IMR-90 (cell line): ENCODE data around the gene LCA5L. TPM values are rescaled to one million over a fixed set of nuclear protein-coding genes. Genes with fewer than 3 reads are reported as not detected.

ENCODE experiments used
- ATAC-seq: fragments of 200-7000 bp; cut with Tn5 transposase; 2 replicates; pipeline ENCODE4 v1.9.1; 2020; ENCODE audit warnings: low read depth, mild to moderate bottlenecking, moderate library complexity
- BruUV-seq: library from RNA; stranded (reverse); fragments of 400-500 nt; replicated peaks from 2 replicates; lab custom pipeline; 2021; lab: Mats Ljungman, UMichigan
- CTCF ChIA-PET: fragments of 300-600 bp; formaldehyde crosslinking; extraction: SDS; loops from one replicate; lab custom pipeline; 2021; ENCODE audit warnings: antibody characterized with exemption; lab: Yijun Ruan, JAX
- POLR2A ChIA-PET: fragments of 300-600 bp; sonication (Branson Sonifier 250); formaldehyde crosslinking; loops from one replicate; lab custom pipeline; 2022; ENCODE audit warnings: antibody characterized with exemption; ENCODE audit not compliant: unreplicated experiment; lab: Charles Lee
- DNase-seq: peaks from one replicate; pipeline ENCODE4 v3.0.0; 2013
- H2AFZ ChIP-seq: replicated peaks from 2 replicates; pipeline ENCODE3; 2013; ENCODE audit warnings: low read length, mild to moderate bottlenecking; ENCODE audit not compliant: poor library complexity
- H2AK5ac ChIP-seq: 2 replicates; pipeline ENCODE4 v1.6.1; 2013; ENCODE audit warnings: low read depth, low read length, inconsistent platforms
- H2AK9ac ChIP-seq: replicated peaks from 2 replicates; pipeline ENCODE3; 2013; ENCODE audit warnings: mild to moderate bottlenecking, low read depth, low read length, moderate library complexity; ENCODE audit not compliant: poor library complexity
- H2BK120ac ChIP-seq: 2 replicates; pipeline ENCODE4 v1.6.1; 2013; ENCODE audit warnings: low read depth, low read length, inconsistent platforms
- H2BK15ac ChIP-seq: 3 replicates; pipeline ENCODE4 v1.6.1; 2013; ENCODE audit warnings: low read depth, low read length, inconsistent platforms
- H2BK20ac ChIP-seq: 2 replicates; pipeline ENCODE4 v1.6.1; 2013; ENCODE audit warnings: low read depth, mild to moderate bottlenecking, inconsistent platforms, low read length, moderate library complexity
- H2BK5ac ChIP-seq: 2 replicates; pipeline ENCODE4 v1.6.1; 2013; ENCODE audit warnings: mild to moderate bottlenecking, low read depth, low read length, inconsistent platforms; ENCODE audit not compliant: poor library complexity, severe bottlenecking
- H3K14ac ChIP-seq: replicated peaks from 2 replicates; pipeline ENCODE4 v1.6.1; 2013; ENCODE audit warnings: low read depth, low read length, inconsistent platforms
- H3K18ac ChIP-seq: 2 replicates; pipeline ENCODE4 v1.6.1; 2013; ENCODE audit warnings: low read depth, low read length, control low read depth
- H3K23ac ChIP-seq: 2 replicates; pipeline ENCODE4 v1.6.1; 2013; ENCODE audit warnings: low read depth, low read length, inconsistent platforms
- H3K27ac ChIP-seq: 2 replicates; pipeline ENCODE4 v1.5.1; 2013; ENCODE audit warnings: mild to moderate bottlenecking, control low read depth, low read length; ENCODE audit not compliant: insufficient read depth
- H3K27me3 ChIP-seq: 2 replicates; pipeline ENCODE4 v1.6.1; 2013; ENCODE audit warnings: low read length; ENCODE audit not compliant: control insufficient read depth, insufficient read depth
- H3K36me3 ChIP-seq: 2 replicates; pipeline ENCODE4 v1.6.1; 2013; ENCODE audit warnings: low read length, mixed read lengths; ENCODE audit not compliant: control insufficient read depth, insufficient read depth
- H3K4ac ChIP-seq: 2 replicates; pipeline ENCODE4 v1.6.1; 2013; ENCODE audit warnings: low read depth, low read length, inconsistent platforms
- H3K4me1 ChIP-seq: 2 replicates; pipeline ENCODE4 v1.6.1; 2013; ENCODE audit warnings: low read length, mixed read lengths; ENCODE audit not compliant: control insufficient read depth, insufficient read depth
- H3K4me2 ChIP-seq: 2 replicates; pipeline ENCODE4 v1.6.1; 2013; ENCODE audit warnings: low read depth, mild to moderate bottlenecking, control low read depth, low read length, moderate library complexity
- H3K4me3 ChIP-seq: 2 replicates; pipeline ENCODE4 v1.5.1; 2013; ENCODE audit warnings: low read depth, mild to moderate bottlenecking, control low read depth, low read length, moderate library complexity; ENCODE audit not compliant: insufficient read depth
- H3K56ac ChIP-seq: 2 replicates; pipeline ENCODE4 v1.6.1; 2013; ENCODE audit warnings: low read length, inconsistent platforms; ENCODE audit not compliant: insufficient read depth; ENCODE audit errors: extremely low read depth
- H3K79me1 ChIP-seq, 2 experiments: 2 replicates each; pipeline ENCODE4 v1.6.1; 2013; ENCODE audit warnings: low read length in 2 of 2, inconsistent platforms in 1 of 2, low read depth in 1 of 2
- H3K9ac ChIP-seq: 2 replicates; pipeline ENCODE4 v1.6.1; 2013; ENCODE audit warnings: low read depth, low read length, control low read depth
- H3K9me1 ChIP-seq: 2 replicates; pipeline ENCODE4 v1.6.1; 2013; ENCODE audit warnings: low read length, inconsistent platforms; ENCODE audit not compliant: insufficient read depth
- H3K9me3 ChIP-seq: 2 replicates; pipeline ENCODE4 v1.6.1; 2013; ENCODE audit warnings: low read length; ENCODE audit not compliant: control insufficient read depth, insufficient read depth
- H4K20me1 ChIP-seq: 2 replicates; pipeline ENCODE4 v1.6.1; 2013; ENCODE audit warnings: low read length, inconsistent platforms; ENCODE audit not compliant: insufficient read depth
- H4K5ac ChIP-seq: 2 replicates; pipeline ENCODE4 v1.6.1; 2013; ENCODE audit warnings: mild to moderate bottlenecking, low read depth, low read length, control low read depth
- H4K8ac ChIP-seq, 2 experiments: 2 replicates each; pipeline ENCODE4 v1.6.1; 2013; ENCODE audit warnings: low read depth in 2 of 2, low read length in 2 of 2, control low read depth in 1 of 2, inconsistent platforms in 1 of 2
- H4K91ac ChIP-seq: 2 replicates; pipeline ENCODE4 v1.6.1; 2013; ENCODE audit warnings: low read depth, low read length, inconsistent platforms; ENCODE audit not compliant: insufficient read depth
- CEBPB ChIP-seq: IDR thresholded peaks from 2 replicates; pipeline ENCODE4 v1.6.1; 2012; ENCODE audit warnings: low read depth, low read length, improper control_type of control experiment
- CHD1 ChIP-seq: IDR thresholded peaks from 2 replicates; pipeline ENCODE4 v1.6.1; 2012; ENCODE audit warnings: low read depth, low read length, improper control_type of control experiment
- ELK1 ChIP-seq: fragments of 150-350 bp; IDR thresholded peaks from 2 replicates; pipeline ENCODE4 v1.6.1; 2016; ENCODE audit warnings: low read depth, mild to moderate bottlenecking, low read length, moderate library complexity, borderline replicate concordance
- MXI1 ChIP-seq: IDR thresholded peaks from 2 replicates; pipeline ENCODE4 v1.6.1; 2012; ENCODE audit warnings: low read depth, mild to moderate bottlenecking, low read length, moderate library complexity, borderline replicate concordance
- NFE2L2 ChIP-seq: fragments of 150-350 bp; IDR thresholded peaks from 2 replicates; pipeline ENCODE4 v1.6.1; 2016; ENCODE audit warnings: low read depth, mild to moderate bottlenecking, low read length
- RFX5 ChIP-seq: IDR thresholded peaks from 2 replicates; pipeline ENCODE4 v1.8.0; 2012; ENCODE audit warnings: low read depth, mild to moderate bottlenecking, low read length, moderate library complexity
- WGBS, 2 experiments: methylation state at CpG; one replicate each; pipeline versions ENCODE4 v1.1.5 to v1.1.7; 2013; ENCODE audit warnings: missing lambda C conversion rate in 2 of 2; ENCODE audit not compliant: insufficient read length in 1 of 2; ENCODE audit errors: extremely low coverage in 2 of 2; 5-methylcytosine and 5-hydroxymethylcytosine counted together
- dilution Hi-C: fragments of 300-500 bp; cut with HindIII; formaldehyde crosslinking; loops from one replicate; pipeline ENCODE4 v1.14.3; 2018; ENCODE audit warnings: low sequenced_read_pairs; ENCODE audit not compliant: unreplicated experiment
- in situ Hi-C: fragments of 300-500 bp; cut with MboI; formaldehyde crosslinking; loops from 3 replicates; pipeline ENCODE4 v1.14.3; 2019; ENCODE audit warnings: low sequenced_read_pairs, inconsistent platforms, mixed read lengths
- intact Hi-C: fragments of 100-400 bp; cut with micrococcal nuclease; formaldehyde crosslinking; loops from 2 replicates; pipeline ENCODE4 v1.10.0; 2022
- polyA plus RNA-seq, 3 experiments: library from polyadenylated mRNA; depleted of rRNA; stranded (reverse); fragments of >200 nt; gene quantifications; 2 replicates each; pipeline ENCODE4 v1.2.3, GENCODE V29; 2012; ENCODE audit warnings: low replicate concordance in 1 of 3
- total RNA-seq: library from RNA; depleted of rRNA; stranded (reverse); fragments of >200 nt; gene quantifications from 2 replicates; pipeline ENCODE4 v1.2.3, GENCODE V29; 2012
- TF ChIP-seq, protein P1 (sequence below): conservative IDR thresholded peaks from 2 replicates; pipeline ENCODE4 v1.5.1; 2012; ENCODE audit warnings: mild to moderate bottlenecking, low read depth, low read length, improper control_type of control experiment

The LCA5L gene
- total and polyA plus RNA-seq, 2 of the 4 experiments (the other 2 are of a cell fraction), result 0.18 to 0.26 TPM

DNA sequence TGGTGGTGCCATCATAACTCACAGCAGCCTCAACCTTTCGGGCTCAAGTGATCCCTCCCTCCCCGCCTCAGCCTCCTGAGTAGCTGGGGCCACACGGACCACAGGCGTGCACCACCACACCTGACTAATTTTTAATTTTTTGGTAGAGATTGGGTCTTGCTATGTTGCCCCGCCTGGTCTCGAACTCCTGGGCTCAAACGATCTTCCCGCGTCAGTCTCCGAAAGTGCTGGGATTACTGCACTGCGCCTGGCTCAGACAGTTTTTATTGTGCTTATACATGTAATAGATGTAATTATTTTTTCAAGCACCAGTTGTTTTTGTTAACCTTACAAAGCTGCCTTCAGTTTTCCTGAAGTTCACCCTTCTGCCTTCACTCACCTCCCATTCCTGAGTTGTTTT lies 58.7 kb downstream of the LCA5L start:
- Histone ChIP-seq H3K27ac (no peak overlapping the region), H4K20me1 (peaks cover 17% of the 10 kb centered on the region), H3K79me1 (peaks cover 14 to 67% of the 10 kb centered on the region in 2 experiments), H4K8ac (peak overlapping the region; percentile 37 to 81; a peak in 2 of 4 replicates), H3K9ac (no peak overlapping the region), H2BK120ac (no peak overlapping the region), H4K5ac (no peak overlapping the region), H2BK20ac (no peak overlapping the region), H2BK5ac (no peak overlapping the region), H2BK15ac (no peak overlapping the region), H3K23ac (0 out of 2 replicates have a peak overlapping the region, but pooled peaks have one; percentile 40), H3K9me3 (no peaks in the 10 kb centered on the region), H2AFZ (no peak overlapping the region), H3K14ac (no peak overlapping the region), H3K4me2 (no peak overlapping the region), H3K4me3 (no peak overlapping the region), H3K18ac (no peak overlapping the region), H4K91ac (no peak overlapping the region), H3K36me3 (peaks cover 9% of the 10 kb centered on the region), H3K27me3 (no peaks in the 10 kb centered on the region), H3K4ac (peak overlapping the region; percentile 16; the same call in 1 of the 2 replicates), H2AK5ac (no peak overlapping the region), H2AK9ac (no peak overlapping the region), H3K9me1 (peaks cover 15% of the 10 kb centered on the region), H3K56ac (no peak overlapping the region), H3K4me1 (peaks cover 14% of the 10 kb centered on the region)
- ChIA-PET POLR2A (interaction anchor here (0.5 kb wide), 1 partner anchor 39 kb away, joined by 3 read pairs; no protein-coding TSS in a partner anchor), CTCF (no interaction called here)
- intact Hi-C loops, result loop anchor here (5.0 to 10.0 kb wide), 2 partner anchors 205 to 882 kb away; partner anchors contain the start of gene PSMG1
- BruUV-seq, result no TSS peak
- TF ChIP-seq RFX5 (no peak), NFE2L2 (no peak), CHD1 (no peak), MXI1 (no peak), ELK1 (no peak), CEBPB (no peak)
- TF ChIP-seq, protein P1, sequence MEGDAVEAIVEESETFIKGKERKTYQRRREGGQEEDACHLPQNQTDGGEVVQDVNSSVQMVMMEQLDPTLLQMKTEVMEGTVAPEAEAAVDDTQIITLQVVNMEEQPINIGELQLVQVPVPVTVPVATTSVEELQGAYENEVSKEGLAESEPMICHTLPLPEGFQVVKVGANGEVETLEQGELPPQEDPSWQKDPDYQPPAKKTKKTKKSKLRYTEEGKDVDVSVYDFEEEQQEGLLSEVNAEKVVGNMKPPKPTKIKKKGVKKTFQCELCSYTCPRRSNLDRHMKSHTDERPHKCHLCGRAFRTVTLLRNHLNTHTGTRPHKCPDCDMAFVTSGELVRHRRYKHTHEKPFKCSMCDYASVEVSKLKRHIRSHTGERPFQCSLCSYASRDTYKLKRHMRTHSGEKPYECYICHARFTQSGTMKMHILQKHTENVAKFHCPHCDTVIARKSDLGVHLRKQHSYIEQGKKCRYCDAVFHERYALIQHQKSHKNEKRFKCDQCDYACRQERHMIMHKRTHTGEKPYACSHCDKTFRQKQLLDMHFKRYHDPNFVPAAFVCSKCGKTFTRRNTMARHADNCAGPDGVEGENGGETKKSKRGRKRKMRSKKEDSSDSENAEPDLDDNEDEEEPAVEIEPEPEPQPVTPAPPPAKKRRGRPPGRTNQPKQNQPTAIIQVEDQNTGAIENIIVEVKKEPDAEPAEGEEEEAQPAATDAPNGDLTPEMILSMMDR, result no peak
- dilution Hi-C loops, result no loop called here
- WGBS, 2 experiments, result no CpG with 5 or more reads among the region's 11 CpGs
- ATAC-seq (no peak), DNase-seq (no peak)
- in situ Hi-C loops, result loop anchor here (5.0 kb wide), 1 partner anchor 70 kb away; no protein-coding TSS in a partner anchor
